ENCODE measurements around the gene PTPRM. TPM values are rescaled to one million over a fixed set of nuclear protein-coding genes. Genes with fewer than 3 reads are reported as not detected.

Gene PTPRM
- total and polyA plus RNA-seq, 7 donors: 3.9 to 151 (median 62.8) TPM

DNA sequence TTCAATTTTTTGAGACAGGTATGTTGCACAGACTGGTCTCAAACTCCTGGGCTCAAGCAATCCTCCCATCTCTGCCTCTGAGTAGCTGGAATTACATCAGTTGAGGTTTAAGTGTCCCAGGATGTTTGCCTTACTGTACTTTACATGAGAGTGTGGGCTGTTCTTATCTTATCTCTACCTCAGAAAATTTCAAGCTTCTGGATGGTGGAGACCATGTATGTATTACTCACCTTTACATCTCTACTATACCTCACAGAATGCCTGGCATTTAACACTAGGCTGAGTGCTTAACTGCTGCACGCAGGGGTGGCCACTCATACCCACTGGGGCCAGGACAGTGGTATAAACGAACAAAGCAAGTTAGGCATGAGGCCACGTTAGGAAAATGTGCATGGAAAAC, 770.1 kb downstream of the PTPRM start:
- no peak for TF ChIP-seq POLR2A (IDR thresholded peaks at IDR 0.05)
- TF ChIP-seq CTCF (IDR thresholded peaks at IDR 0.05): no peak
- no peak for TF ChIP-seq EP300 (IDR thresholded peaks at IDR 0.05)
- H3K27ac ChIP-seq: no peak overlapping the region
- intact Hi-C loops (cut with DNase I): no loop called here
- no peak for DNase-seq
- no peak overlapping the region for H3K4me3 ChIP-seq
- H3K4me1 ChIP-seq: peaks cover 0 to 21% (median 14%) of the 10 kb centered on the region in 4 donors
- H3K27me3 ChIP-seq: no peaks in the 10 kb centered on the region
- no peaks in the 10 kb centered on the region for H3K36me3 ChIP-seq
- H3K9me3 ChIP-seq: no peaks in the 10 kb centered on the region
- WGBS, 2 donors: 74 to 80% methylated on average over 3 of the region's 3 CpGs

- 78 to 89% methylated on average over 4 of the region's 4 CpGs for WGBS, 2 donors
- Histone ChIP-seq H3K27me3 (no peaks in the 10 kb centered on the region), H3K27ac (no peak overlapping the region), H3K4me3 (no peak overlapping the region), H3K36me3 (no peaks in the 10 kb centered on the region), H3K4me1 (peaks cover 0 to 21% (median 14%) of the 10 kb centered on the region in 4 donors), H3K9me3 (no peaks in the 10 kb centered on the region)
- no peak for DNase-seq
- intact Hi-C loops (cut with DNase I): no loop called here
- TF ChIP-seq POLR2AphosphoS5 (IDR thresholded peaks at IDR 0.05) (no peak), CTCF (IDR thresholded peaks at IDR 0.05) (no peak), POLR2A (IDR thresholded peaks at IDR 0.05) (no peak), EP300 (IDR thresholded peaks at IDR 0.05) (no peak)
These were observed 772.1 kb downstream of the PTPRM start for GRCh38 chr18:8339210-8339609.

DNA sequence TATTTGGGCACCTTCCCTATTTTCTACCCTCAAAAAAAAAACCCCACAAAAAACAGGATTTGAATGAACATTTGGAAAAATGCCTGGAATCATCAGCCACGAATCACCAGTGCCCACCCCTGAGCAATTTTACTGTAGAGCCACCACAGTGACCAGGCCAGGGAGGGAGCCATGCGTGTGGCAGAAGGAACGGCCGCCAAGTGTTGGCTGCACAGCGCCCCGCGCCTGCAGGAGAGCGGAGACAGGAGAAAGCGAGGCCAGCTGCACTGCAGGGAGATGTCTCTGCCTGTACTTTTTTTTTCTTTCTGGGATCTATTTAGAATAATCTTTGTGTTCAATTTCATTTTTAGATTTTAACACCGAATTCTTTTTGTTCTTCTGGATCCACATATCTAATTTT, 772.8 kb downstream of the PTPRM start:
- intact Hi-C loops (cut with DNase I): no loop called here
- Histone ChIP-seq H3K27ac (no peak overlapping the region), H3K27me3 (no peaks in the 10 kb centered on the region), H3K9me3 (no peaks in the 10 kb centered on the region), H3K36me3 (no peaks in the 10 kb centered on the region), H3K4me3 (no peak overlapping the region), H3K4me1 (peaks cover 0 to 21% (median 14%) of the 10 kb centered on the region in 4 donors)
- 88 to 90% methylated on average over 10 of the region's 10 CpGs for WGBS, 2 donors
- DNase-seq: no peak
- no peak for TF ChIP-seq POLR2AphosphoS5 (IDR thresholded peaks at IDR 0.05)
- no peak for TF ChIP-seq EP300 (IDR thresholded peaks at IDR 0.05)
- no peak for TF ChIP-seq CTCF (IDR thresholded peaks at IDR 0.05)
- no peak for TF ChIP-seq POLR2A (IDR thresholded peaks at IDR 0.05)

- 58 to 66% methylated on average over 6 of the region's 6 CpGs for WGBS, 2 donors
- Histone ChIP-seq H3K27ac (no peak overlapping the region), H3K27me3 (no peaks in the 10 kb centered on the region), H3K4me1 (peaks cover 0 to 21% (median 14%) of the 10 kb centered on the region in 4 donors), H3K9me3 (no peaks in the 10 kb centered on the region), H3K4me3 (no peak overlapping the region), H3K36me3 (peaks cover 0 to 6% (median 0%) of the 10 kb centered on the region in 4 donors)
- no peak for DNase-seq
- TF ChIP-seq POLR2AphosphoS5 (IDR thresholded peaks at IDR 0.05) (no peak), CTCF (IDR thresholded peaks at IDR 0.05) (no peak), EP300 (IDR thresholded peaks at IDR 0.05) (no peak), POLR2A (IDR thresholded peaks at IDR 0.05) (no peak)
- intact Hi-C loops (cut with DNase I): no loop called here
These were observed 774.5 kb downstream of the PTPRM start for GRCh38 chr18:8341481-8342230.

Data from sigmoid colon (tissue), 7 donors.